Skeletal muscle satellite cell (primary cell): ENCODE results near the gene APOL1.

ENCODE experiments used
- H3K27me3 ChIP-seq: 2 replicates; pipeline ENCODE4 v1.7.0; 2013; ENCODE audit warnings: low read length; ENCODE audit not compliant: control insufficient read depth, insufficient read depth
- H3K36me3 ChIP-seq: 2 replicates; pipeline ENCODE4 v1.7.0; 2013; ENCODE audit warnings: mild to moderate bottlenecking, control low read depth, low read length; ENCODE audit not compliant: insufficient read depth
- H3K4me1 ChIP-seq: 2 replicates; pipeline ENCODE4 v1.7.0; 2013; ENCODE audit warnings: low read length; ENCODE audit not compliant: control insufficient read depth, insufficient read depth
- H3K4me2 ChIP-seq: 2 replicates; pipeline ENCODE4 v1.7.0; 2013; ENCODE audit warnings: mild to moderate bottlenecking, low read length
- H3K4me3 ChIP-seq: 2 replicates; pipeline ENCODE4 v1.7.0; 2013; ENCODE audit warnings: low read length
- H3K9ac ChIP-seq: 2 replicates; pipeline ENCODE4 v1.7.0; 2013; ENCODE audit warnings: mild to moderate bottlenecking, low read depth, low read length, moderate library complexity
- H3K9me3 ChIP-seq: replicated peaks from 2 replicates; pipeline ENCODE4 v1.7.0; 2013; ENCODE audit warnings: mild to moderate bottlenecking, control low read depth, low read length

APOL1 gene

DNA sequence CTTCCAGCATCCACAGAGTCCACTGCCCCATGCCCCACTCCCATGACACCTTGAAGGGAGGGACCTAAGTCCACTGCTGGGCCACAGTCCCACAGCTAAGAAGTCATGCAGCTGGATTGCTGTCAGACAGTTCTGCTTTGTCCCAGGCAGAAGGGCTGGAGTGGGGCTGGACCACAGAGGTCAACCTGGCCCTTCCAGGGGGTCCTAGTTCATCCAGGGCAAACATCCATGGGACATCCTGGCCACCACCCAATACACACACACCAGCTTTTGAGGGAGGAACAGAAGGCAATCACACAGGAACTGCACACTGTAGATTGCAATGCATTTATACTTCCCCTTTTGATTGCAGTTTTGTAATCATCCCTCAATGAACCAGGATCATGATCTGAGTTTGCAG lies 40.0 kb upstream of the APOL1 start:
- H3K36me3 ChIP-seq = no peaks in the 10 kb centered on the region
- peaks cover 5% of the 10 kb centered on the region for H3K4me1 ChIP-seq
- H3K9ac ChIP-seq = no peak overlapping the region
- H3K9me3 ChIP-seq = no peaks in the 10 kb centered on the region
- no peak overlapping the region for H3K4me3 ChIP-seq
- no peak overlapping the region for H3K4me2 ChIP-seq
- peaks cover 56% of the 10 kb centered on the region for H3K27me3 ChIP-seq

- Histone ChIP-seq H3K27me3 (peaks cover 61% of the 10 kb centered on the region), H3K4me3 (no peak overlapping the region), H3K4me1 (peaks cover 5% of the 10 kb centered on the region), H3K9ac (no peak overlapping the region), H3K36me3 (no peaks in the 10 kb centered on the region), H3K4me2 (no peak overlapping the region), H3K9me3 (no peaks in the 10 kb centered on the region)
These were observed 39.3 kb upstream of the APOL1 start for GRCh38 chr22:36213586-36213985.

DNA sequence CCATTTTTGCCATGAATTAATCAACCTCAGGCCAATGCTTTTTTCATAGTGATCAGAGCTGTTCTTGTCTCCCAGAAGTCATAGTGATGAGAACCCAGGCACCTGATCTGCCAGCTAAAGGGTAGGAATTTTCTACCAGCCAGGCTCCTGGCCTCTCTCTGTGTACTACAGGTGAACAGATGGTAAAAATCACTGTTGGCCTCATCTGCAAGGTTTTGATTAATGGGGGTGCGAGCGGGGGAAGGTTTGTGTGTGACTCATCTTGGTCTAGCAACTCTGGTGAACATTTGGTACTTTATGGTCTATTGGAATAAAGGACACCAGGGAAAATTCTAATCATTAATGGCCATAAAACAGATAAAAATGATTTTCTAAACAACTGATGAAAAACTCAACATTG lies 37.0 kb upstream of the APOL1 start:
- Histone ChIP-seq H3K4me1 (peaks cover 8% of the 10 kb centered on the region), H3K36me3 (no peaks in the 10 kb centered on the region), H3K9ac (no peak overlapping the region), H3K4me3 (no peak overlapping the region), H3K27me3 (peaks cover 57% of the 10 kb centered on the region), H3K9me3 (no peaks in the 10 kb centered on the region), H3K4me2 (no peak overlapping the region)

DNA sequence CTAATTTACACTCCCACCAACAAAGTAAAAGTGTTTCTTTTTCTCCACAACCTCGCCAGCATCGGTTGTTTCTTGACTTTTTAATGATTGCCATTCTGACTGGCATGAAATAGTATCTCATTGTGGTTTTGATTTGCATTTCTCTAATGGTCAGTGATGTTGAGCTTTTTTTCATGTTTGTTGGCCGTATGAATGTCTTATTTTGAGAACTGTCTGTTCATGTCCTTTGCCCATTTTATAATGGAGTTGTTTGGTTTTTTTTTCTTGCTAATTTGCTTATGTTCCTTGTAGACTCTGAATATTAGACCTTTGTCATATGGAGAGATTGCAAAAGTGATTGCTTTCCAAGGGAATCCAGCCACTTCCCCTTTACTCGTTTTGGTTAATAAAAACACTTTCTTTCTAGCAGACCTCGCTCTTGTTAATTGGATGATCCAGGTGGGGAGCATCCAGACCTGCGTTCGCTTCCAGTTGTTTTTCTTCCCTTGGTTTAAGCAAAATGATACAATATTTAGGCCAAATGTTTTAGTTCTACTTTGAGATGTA lies 34.2 kb upstream of the APOL1 start:
- H3K36me3 ChIP-seq = no peaks in the 10 kb centered on the region
- no peaks in the 10 kb centered on the region for H3K9me3 ChIP-seq
- no peak overlapping the region for H3K4me3 ChIP-seq
- H3K27me3 ChIP-seq = peaks cover 42% of the 10 kb centered on the region
- no peak overlapping the region for H3K4me2 ChIP-seq
- no peak overlapping the region for H3K9ac ChIP-seq
- H3K4me1 ChIP-seq = peaks cover 5% of the 10 kb centered on the region

- Histone ChIP-seq H3K27me3 (peaks cover 26% of the 10 kb centered on the region), H3K36me3 (no peaks in the 10 kb centered on the region), H3K4me1 (peaks cover 5% of the 10 kb centered on the region), H3K9me3 (no peaks in the 10 kb centered on the region), H3K4me2 (peak overlapping the region; percentile 60), H3K4me3 (peak overlapping the region; percentile 9), H3K9ac (no peak overlapping the region)
These were observed 32.4 kb upstream of the APOL1 start for GRCh38 chr22:36220451-36220921.

GRCh38 chr22:36221799-36222751 lies 30.9 kb upstream of the APOL1 start:
- H3K36me3 ChIP-seq = no peaks in the 10 kb centered on the region
- H3K4me3 ChIP-seq = no peak overlapping the region
- no peaks in the 10 kb centered on the region for H3K9me3 ChIP-seq
- H3K4me2 ChIP-seq = no peak overlapping the region
- peaks cover 16% of the 10 kb centered on the region for H3K27me3 ChIP-seq
- H3K4me1 ChIP-seq = peaks cover 5% of the 10 kb centered on the region
- no peak overlapping the region for H3K9ac ChIP-seq

DNA sequence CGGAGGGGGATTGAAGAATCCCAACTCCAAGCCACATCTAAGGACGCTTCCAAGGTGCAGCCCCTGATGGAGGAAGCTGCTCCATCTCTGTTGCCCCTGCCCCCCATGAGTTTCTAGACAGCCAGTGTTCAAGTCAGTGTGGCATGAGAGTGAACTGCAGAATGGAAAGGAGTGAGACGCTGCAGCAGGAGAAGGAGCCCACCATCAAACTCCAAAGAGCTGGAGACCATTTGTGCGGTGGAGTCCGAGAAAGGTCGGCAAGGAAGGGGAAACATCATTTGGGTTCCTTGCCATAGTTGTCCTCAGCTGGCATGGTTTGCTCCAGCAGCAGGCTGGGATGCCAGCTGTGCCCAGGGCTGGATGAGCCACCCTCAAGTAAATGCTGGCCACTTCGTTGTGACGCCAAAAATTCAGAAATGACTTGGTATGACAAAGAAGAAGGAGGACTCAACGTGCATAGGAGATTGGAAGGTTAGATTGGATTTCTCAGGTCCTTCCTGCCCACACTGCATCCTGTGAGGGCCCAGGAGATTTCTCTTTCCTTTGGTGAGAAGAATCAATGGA lies 30.0 kb upstream of the APOL1 start:
- peaks cover 8% of the 10 kb centered on the region for H3K36me3 ChIP-seq
- peaks cover 5% of the 10 kb centered on the region for H3K4me1 ChIP-seq
- no peak overlapping the region for H3K9ac ChIP-seq
- H3K4me3 ChIP-seq = no peak overlapping the region
- H3K4me2 ChIP-seq = no peak overlapping the region
- peaks cover 7% of the 10 kb centered on the region for H3K27me3 ChIP-seq
- H3K9me3 ChIP-seq = no peaks in the 10 kb centered on the region

GRCh38 chr22:36223504-36223903 lies 29.4 kb upstream of the APOL1 start:
- Histone ChIP-seq H3K4me3 (no peak overlapping the region), H3K4me2 (no peak overlapping the region), H3K27me3 (peaks cover 2% of the 10 kb centered on the region), H3K9ac (no peak overlapping the region), H3K36me3 (peaks cover 9% of the 10 kb centered on the region), H3K4me1 (peaks cover 5% of the 10 kb centered on the region), H3K9me3 (no peaks in the 10 kb centered on the region)

DNA sequence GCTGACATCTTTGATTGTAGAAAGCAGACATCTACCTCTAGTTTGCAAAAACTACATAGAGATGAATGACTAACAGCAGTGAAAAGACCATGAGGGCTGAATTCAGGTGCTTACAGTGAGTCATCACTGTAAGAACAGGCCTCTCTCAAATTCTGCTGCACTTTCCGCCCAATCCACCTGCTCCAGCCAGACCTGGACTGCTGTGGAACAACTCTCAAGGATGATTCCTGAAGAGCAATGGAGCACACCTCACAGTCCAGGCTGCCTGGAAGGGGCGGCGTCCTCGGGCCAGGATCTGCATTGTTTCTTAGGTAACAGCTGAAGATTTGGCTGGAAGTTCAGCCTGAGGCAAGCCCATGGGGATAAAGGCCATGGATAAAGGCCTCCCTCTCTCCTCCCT lies 28.7 kb upstream of the APOL1 start:
- Histone ChIP-seq H3K36me3 (peaks cover 14% of the 10 kb centered on the region), H3K4me2 (no peak overlapping the region), H3K9ac (no peak overlapping the region), H3K4me3 (no peak overlapping the region), H3K9me3 (no peaks in the 10 kb centered on the region), H3K27me3 (no peaks in the 10 kb centered on the region), H3K4me1 (peaks cover 5% of the 10 kb centered on the region)

DNA sequence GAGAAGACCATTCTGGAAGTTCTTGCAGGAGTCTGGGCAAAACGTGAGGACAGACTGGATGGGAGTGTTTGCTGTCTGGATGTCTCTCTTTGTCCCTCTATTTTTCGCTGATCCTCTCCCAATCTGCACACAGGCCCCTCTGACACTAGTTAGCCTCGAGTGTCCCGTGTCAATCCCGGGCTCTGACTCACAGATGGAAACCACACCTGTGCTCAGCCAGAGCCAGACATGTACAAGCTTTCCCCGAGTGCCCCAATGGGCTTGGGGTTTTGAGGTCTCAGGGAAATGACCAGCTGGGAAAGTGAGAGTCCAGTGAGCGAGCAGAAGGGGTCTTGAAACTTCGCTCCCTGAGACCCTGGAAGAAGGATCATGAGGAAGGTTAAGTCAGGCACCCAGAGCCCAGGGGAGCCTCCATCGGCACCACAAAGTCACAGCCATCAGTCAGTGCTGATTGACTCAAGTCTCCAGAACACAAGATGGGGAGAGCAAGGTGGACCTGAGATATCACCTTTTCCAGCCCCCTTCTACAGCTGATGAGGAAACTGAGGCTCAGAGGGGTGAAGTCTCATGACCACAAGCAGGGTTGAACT lies 27.5 kb upstream of the APOL1 start:
- Histone ChIP-seq H3K27me3 (no peaks in the 10 kb centered on the region), H3K9me3 (no peaks in the 10 kb centered on the region), H3K4me3 (no peak overlapping the region), H3K36me3 (peaks cover 20% of the 10 kb centered on the region), H3K4me1 (peaks cover 2% of the 10 kb centered on the region), H3K9ac (no peak overlapping the region), H3K4me2 (no peak overlapping the region)

DNA sequence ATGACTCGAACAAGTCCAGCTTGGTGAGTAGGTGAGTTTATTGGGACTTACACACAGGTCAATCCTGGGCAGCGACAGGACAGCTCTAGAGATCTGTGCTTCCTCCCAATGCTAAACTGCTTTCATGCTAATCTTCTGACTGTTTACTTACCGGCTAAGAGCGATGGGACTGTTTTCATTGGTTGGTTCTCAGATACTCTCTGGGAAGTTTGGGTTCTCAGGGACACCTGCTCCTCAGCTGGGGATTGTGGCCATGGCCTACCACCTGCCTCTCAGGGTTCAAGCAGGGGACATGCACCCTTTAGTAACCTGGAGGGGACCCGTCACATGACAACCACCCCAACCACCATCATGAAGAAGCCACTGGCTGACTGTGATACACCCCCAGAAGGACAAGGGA lies 26.7 kb upstream of the APOL1 start:
- H3K4me3 ChIP-seq = no peak overlapping the region
- H3K27me3 ChIP-seq = no peaks in the 10 kb centered on the region
- no peak overlapping the region for H3K9ac ChIP-seq
- H3K4me2 ChIP-seq = no peak overlapping the region
- H3K9me3 ChIP-seq = no peaks in the 10 kb centered on the region
- H3K4me1 ChIP-seq = no peaks in the 10 kb centered on the region
- H3K36me3 ChIP-seq = peaks cover 26% of the 10 kb centered on the region
